GM18870 (cell line): Measurements from ENCODE around the gene DGKQ.

Experiments used
- ATAC-seq: cut with Tn5 transposase; IDR thresholded peaks from one replicate; pipeline ENCODE4 v1.9.1; 2021; ENCODE audit warnings: moderate library complexity; ENCODE audit not compliant: unreplicated experiment

The DGKQ gene

GRCh38 chr4:909821-910220 is 63.5 kb downstream of the DGKQ start:
- ATAC-seq: no peak

GRCh38 chr4:909131-909571 is 64.2 kb downstream of the DGKQ start:
- no peak for ATAC-seq
